Keratinocyte (primary cell): ENCODE measurements around the gene LY9. TPM values are rescaled to one million over a fixed set of nuclear protein-coding genes. Genes with fewer than 3 reads are reported as not detected.
"Not testable (repeated sequence)": the region's sequence is repeated elsewhere in the genome, so short reads cannot be mapped to it uniquely, and the experiment has no call there.

ENCODE experiments used
- DNase-seq: peaks from one replicate; pipeline ENCODE4 v3.0.0-alpha.2; 2011; ENCODE audit warnings: low read depth, missing footprints, low spot score
- FAIRE-seq: peaks from 2 replicates; lab custom pipeline; 2011; peaks lifted over from hg19 to GRCh38; lab: Jason Lieb, UNC
- H2AFZ ChIP-seq: 2 replicates; pipeline ENCODE4 v1.6.0; 2012; ENCODE audit warnings: low read length, control low read depth, inconsistent platforms; ENCODE audit not compliant: control insufficient read depth
- H3K27ac ChIP-seq: 2 replicates; pipeline ENCODE4 v1.5.1; 2011; ENCODE audit warnings: low read length; ENCODE audit not compliant: control insufficient read depth, insufficient read depth
- H3K27me3 ChIP-seq: 3 replicates; pipeline ENCODE4 v1.6.0; 2011; ENCODE audit warnings: low read length; ENCODE audit not compliant: control insufficient read depth, insufficient read depth; ENCODE audit errors: extremely low read depth
- H3K36me3 ChIP-seq, 2 experiments: 2 replicates in 1 of 2; 3 replicates in 1 of 2; pipeline ENCODE4 v1.5.1; 2011; ENCODE audit warnings: low read length in 2 of 2, mild to moderate bottlenecking in 1 of 2; ENCODE audit not compliant: control insufficient read depth in 2 of 2, insufficient read depth in 2 of 2; ENCODE audit errors: extremely low read depth in 1 of 2
- H3K4me1 ChIP-seq: 3 replicates; pipeline ENCODE4 v1.5.1; 2011; ENCODE audit warnings: low read length; ENCODE audit not compliant: control insufficient read depth, insufficient read depth; ENCODE audit errors: extremely low read depth
- H3K4me2 ChIP-seq: 3 replicates; pipeline ENCODE4 v1.6.0; 2011; ENCODE audit warnings: low read depth, low read length; ENCODE audit not compliant: control insufficient read depth, insufficient read depth; ENCODE audit errors: extremely low read depth
- H3K4me3 ChIP-seq, 3 experiments: fragments of 200-600 bp in 1 of 3; sonication (generic) in 1 of 3; 2 replicates in 2 of 3; 3 replicates in 1 of 3; pipeline ENCODE4 v1.5.1; 2011 to 2016; ENCODE audit warnings: low read length in 3 of 3, mild to moderate bottlenecking in 3 of 3, control low read depth in 2 of 3, inconsistent platforms in 1 of 3, low read depth in 1 of 3, mixed read lengths in 1 of 3, mixed run types in 1 of 3, moderate library complexity in 1 of 3; ENCODE audit not compliant: control insufficient read depth in 2 of 3, insufficient read depth in 2 of 3; ENCODE audit errors: extremely low read depth in 1 of 3
- H3K79me2 ChIP-seq: 2 replicates; pipeline ENCODE4 v1.6.0; 2012; ENCODE audit warnings: low read length; ENCODE audit not compliant: control insufficient read depth, insufficient read depth
- H3K9ac ChIP-seq: 3 replicates; pipeline ENCODE4 v1.6.0; 2011; ENCODE audit warnings: low read length; ENCODE audit not compliant: control insufficient read depth, insufficient read depth; ENCODE audit errors: extremely low read depth
- H3K9me1 ChIP-seq: 3 replicates; pipeline ENCODE4 v1.6.0; 2011; ENCODE audit warnings: low read length; ENCODE audit not compliant: control insufficient read depth, insufficient read depth; ENCODE audit errors: extremely low read depth
- H3K9me3 ChIP-seq: 2 replicates; pipeline ENCODE4 v1.5.1; 2012; ENCODE audit warnings: low read depth, low read length; ENCODE audit not compliant: control insufficient read depth
- H4K20me1 ChIP-seq: 3 replicates; pipeline ENCODE4 v1.6.0; 2011; ENCODE audit warnings: low read length; ENCODE audit not compliant: control insufficient read depth, insufficient read depth; ENCODE audit errors: extremely low read depth
- EZH2 ChIP-seq: IDR thresholded peaks from one replicate; pipeline ENCODE4 v1.6.1; 2012; ENCODE audit warnings: inconsistent platforms, mild to moderate bottlenecking, low read length, moderate library complexity
- dilution Hi-C: fragments of 300-500 bp; cut with MboI; formaldehyde crosslinking; loops from one replicate; pipeline ENCODE4 v1.7.0; 2020; ENCODE audit warnings: low sequenced_read_pairs; ENCODE audit not compliant: extremely low pct_ligation_motif_present
- polyA plus RNA-seq, 5 experiments: library from polyadenylated mRNA; depleted of rRNA in 3 of 5; stranded (reverse) in 3 of 5; stranded (forward) in 1 of 5; unstranded in 1 of 5; fragments of >200 nt; gene quantifications; 1 replicate in 1 of 5; 2 replicates in 3 of 5; 3 replicates in 1 of 5; pipeline versions ENCODE4 v1.2.1 to v1.2.3, GENCODE V29; 2011 to 2012; ENCODE audit warnings: missing spikeins in 2 of 5, low read depth in 1 of 5, low replicate concordance in 1 of 5
- TF ChIP-seq, protein P1 (sequence below), 3 experiments: IDR thresholded peaks in 1 of 3; conservative IDR thresholded peaks in 1 of 3; optimal IDR thresholded peaks in 1 of 3; 2 replicates in 2 of 3; 3 replicates in 1 of 3; pipeline versions ENCODE3 to v1.5.1; 2011; ENCODE audit warnings: low read length in 3 of 3, mild to moderate bottlenecking in 3 of 3, moderate library complexity in 2 of 3, control low read depth in 1 of 3, inconsistent platforms in 1 of 3; ENCODE audit not compliant: insufficient read depth in 2 of 3; ENCODE audit errors: extremely low read depth in 1 of 3

LY9 gene
- polyA plus RNA-seq, 1 donor (not counting 4 experiments of a cell fraction or from before 2014, with no cell fraction given), result not detected

DNA sequence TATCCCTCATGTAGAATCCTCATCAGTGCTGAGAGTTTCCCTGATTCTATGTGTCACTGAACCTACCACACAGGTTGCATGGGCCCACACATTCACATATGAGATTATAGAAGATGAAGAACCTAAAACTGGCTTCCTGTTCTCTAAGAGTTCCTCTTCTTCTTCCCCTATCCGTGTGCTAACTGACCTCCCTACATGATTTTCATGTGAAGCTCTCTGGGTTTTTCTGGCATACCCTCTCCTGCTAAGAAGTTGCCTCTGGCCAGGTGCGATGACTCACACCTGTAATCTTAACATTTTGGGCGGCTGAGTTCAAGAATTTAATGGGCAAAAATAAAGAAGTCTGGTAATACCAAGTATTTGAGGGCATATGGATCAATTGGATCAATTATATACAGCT lies 72.2 kb downstream of the LY9 start:
- Histone ChIP-seq H2AFZ (no peak overlapping the region), H3K9ac (no peak overlapping the region), H4K20me1 (no peaks in the 10 kb centered on the region), H3K79me2 (no peaks in the 10 kb centered on the region), H3K27ac (no peak overlapping the region), H3K9me3 (no peaks in the 10 kb centered on the region), H3K4me3 (no peak overlapping the region), H3K9me1 (no peaks in the 10 kb centered on the region), H3K4me1 (no peaks in the 10 kb centered on the region), H3K36me3 (no peaks in the 10 kb centered on the region), H3K4me2 (no peak overlapping the region), H3K27me3 (no peaks in the 10 kb centered on the region)
- DNase-seq (no peak), FAIRE-seq (no peak)
- no peak for TF ChIP-seq EZH2
- TF ChIP-seq, protein P1, sequence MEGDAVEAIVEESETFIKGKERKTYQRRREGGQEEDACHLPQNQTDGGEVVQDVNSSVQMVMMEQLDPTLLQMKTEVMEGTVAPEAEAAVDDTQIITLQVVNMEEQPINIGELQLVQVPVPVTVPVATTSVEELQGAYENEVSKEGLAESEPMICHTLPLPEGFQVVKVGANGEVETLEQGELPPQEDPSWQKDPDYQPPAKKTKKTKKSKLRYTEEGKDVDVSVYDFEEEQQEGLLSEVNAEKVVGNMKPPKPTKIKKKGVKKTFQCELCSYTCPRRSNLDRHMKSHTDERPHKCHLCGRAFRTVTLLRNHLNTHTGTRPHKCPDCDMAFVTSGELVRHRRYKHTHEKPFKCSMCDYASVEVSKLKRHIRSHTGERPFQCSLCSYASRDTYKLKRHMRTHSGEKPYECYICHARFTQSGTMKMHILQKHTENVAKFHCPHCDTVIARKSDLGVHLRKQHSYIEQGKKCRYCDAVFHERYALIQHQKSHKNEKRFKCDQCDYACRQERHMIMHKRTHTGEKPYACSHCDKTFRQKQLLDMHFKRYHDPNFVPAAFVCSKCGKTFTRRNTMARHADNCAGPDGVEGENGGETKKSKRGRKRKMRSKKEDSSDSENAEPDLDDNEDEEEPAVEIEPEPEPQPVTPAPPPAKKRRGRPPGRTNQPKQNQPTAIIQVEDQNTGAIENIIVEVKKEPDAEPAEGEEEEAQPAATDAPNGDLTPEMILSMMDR (optimal IDR thresholded peaks at IDR 0.05 in 1 of 3, IDR thresholded peaks at IDR 0.05 in 1 of 3, conservative IDR thresholded peaks at IDR 0.05 in 1 of 3; ENCODE audit: extremely low read depth in 1 of 3, insufficient read depth in 2 of 3, low read length in 3 of 3), result no peak
- dilution Hi-C loops, result no loop called here

- Histone ChIP-seq H3K27me3 (no peaks in the 10 kb centered on the region), H3K27ac (no peak overlapping the region), H3K9ac (no peak overlapping the region), H3K4me3 (no peak overlapping the region), H3K4me1 (no peaks in the 10 kb centered on the region), H3K36me3 (no peaks in the 10 kb centered on the region), H4K20me1 (no peaks in the 10 kb centered on the region), H3K4me2 (no peak overlapping the region), H3K79me2 (no peaks in the 10 kb centered on the region), H3K9me3 (no peaks in the 10 kb centered on the region), H2AFZ (no peak overlapping the region), H3K9me1 (no peaks in the 10 kb centered on the region)
- FAIRE-seq, result no peak
- no peak for DNase-seq
- dilution Hi-C loops, result no loop called here
- no peak for TF ChIP-seq EZH2
- TF ChIP-seq, protein P1 (optimal IDR thresholded peaks at IDR 0.05 in 1 of 3, IDR thresholded peaks at IDR 0.05 in 1 of 3, conservative IDR thresholded peaks at IDR 0.05 in 1 of 3; ENCODE audit: extremely low read depth in 1 of 3, insufficient read depth in 2 of 3, low read length in 3 of 3), result no peak
Measured at GRCh38 chr1:160874935-160875334, 79.0 kb downstream of the LY9 start.

DNA sequence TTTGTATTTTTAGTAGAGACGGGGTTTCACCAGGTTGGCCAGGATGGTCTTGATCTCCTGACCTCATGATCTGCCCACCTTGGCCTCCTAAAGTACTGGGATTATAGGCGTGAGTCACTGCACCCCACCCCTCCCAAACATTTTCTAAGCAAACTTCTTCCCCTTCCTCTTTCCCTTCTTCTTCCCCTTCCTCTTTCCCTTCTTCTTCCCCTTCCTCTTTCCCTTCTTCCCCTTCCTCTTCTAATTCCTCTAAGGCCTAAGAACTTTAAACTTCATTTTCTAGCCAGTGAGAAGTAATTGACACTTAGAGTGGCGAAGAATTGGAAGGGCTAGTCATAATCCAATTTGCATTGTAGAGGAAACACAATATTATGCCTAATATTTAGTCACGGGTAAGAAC lies 79.6 kb downstream of the LY9 start:
- H3K36me3 ChIP-seq, FAIRE-seq, dilution Hi-C loops, H3K79me2 ChIP-seq, H3K4me3 ChIP-seq, H3K4me2 ChIP-seq, H3K27me3 ChIP-seq, H3K27ac ChIP-seq, H3K9me3 ChIP-seq, DNase-seq, H3K4me1 ChIP-seq, H2AFZ ChIP-seq, H4K20me1 ChIP-seq, H3K9me1 ChIP-seq, H3K9ac ChIP-seq: not testable (repeated sequence)
